ENCODE measurements around the gene AGO3. TPM values are rescaled to one million over a fixed set of nuclear protein-coding genes. Genes with fewer than 3 reads are reported as not detected.

AGO3 gene
- total RNA-seq, 1 experiment from 2014 or later, result 26.9 TPM

GRCh38 chr1:36008546-36009197 is 77.8 kb downstream of the AGO3 start:
- Histone ChIP-seq H3K4me1 (ENCODE audit: control insufficient read depth in 1 of 2, insufficient read depth in 2 of 2, low read length in 2 of 2) (peaks cover 0 to 13% of the 10 kb centered on the region in 2 experiments; a peak in 2 of 4 replicates), H3K36me3 (ENCODE audit: control insufficient read depth in 1 of 2, insufficient read depth in 2 of 2, low read length in 2 of 2) (no peaks in the 10 kb centered on the region; a peak in 1 of 4 replicates), H3K9me2 (ENCODE audit: insufficient read depth) (no peaks in the 10 kb centered on the region), H3K9ac (ENCODE audit: low read length) (no peak overlapping the region), H3K27ac (ENCODE audit: low read depth, low read length) (no peak overlapping the region; the same call in 1 of the 2 replicates), H3K79me2 (ENCODE audit: insufficient read depth, low read length) (no peaks in the 10 kb centered on the region), H3K9me3 (ENCODE audit: control insufficient read depth in 1 of 2, insufficient read depth in 1 of 2, low read depth in 1 of 2, low read length in 2 of 2) (no peaks in the 10 kb centered on the region), H3K4me2 (ENCODE audit: low read length) (peak overlapping the region; percentile 44), H4K20me1 (ENCODE audit: insufficient read depth) (no peaks in the 10 kb centered on the region), H3K4me3 (replicated peaks in 1 of 2; ENCODE audit: low read depth in 1 of 2, low read length in 2 of 2) (no peak overlapping the region), H2AFZ (ENCODE audit: low read depth, low read length, poor library complexity, severe bottlenecking) (no peak overlapping the region), H3K27me3 (ENCODE audit: insufficient read depth, low read length) (no peaks in the 10 kb centered on the region)
- peak; percentile 57; the same call in 1 of the 2 replicates for ATAC-seq
- BruUV-seq (replicated peaks), result no TSS peak
- intact Hi-C loops (cut with micrococcal nuclease), result no loop called here
- CTCF ChIA-PET, result no interaction called here
- RAD21 ChIA-PET (ENCODE audit: low non-redundant PET in 1 of 2, low total read pairs in 2 of 2, uncharacterized antibody in 2 of 2, unreplicated experiment in 2 of 2), result no interaction called here
- POLR2A ChIA-PET, result no interaction called here
- peak; percentile 31 for DNase-seq (ENCODE audit: low read depth, low spot score)
- TF ChIP-seq ZBTB33 (IDR thresholded peaks at IDR 0.05; ENCODE audit: extremely low read depth, insufficient replicate concordance, low read length), result no peak
- TF ChIP-seq MAX (IDR thresholded peaks at IDR 0.05), result 0 out of 2 replicates have a peak, but pooled peaks have one; percentile 13
- peak; percentile 26; the same call in 1 of the 2 replicates for TF ChIP-seq JUND (IDR thresholded peaks at IDR 0.05)
- TF ChIP-seq FOSL1 (IDR thresholded peaks at IDR 0.05; ENCODE audit: low read depth), result peak; percentile 43; the same call in 1 of the 2 replicates

GRCh38 chr1:36014722-36015220 is 83.9 kb downstream of the AGO3 start:
- no peaks in the 10 kb centered on the region for H3K9me2 ChIP-seq (ENCODE audit: insufficient read depth)
- H3K4me2 ChIP-seq (ENCODE audit: low read length), result no peak overlapping the region
- H3K9me3 ChIP-seq (ENCODE audit: control insufficient read depth in 1 of 2, insufficient read depth in 1 of 2, low read depth in 1 of 2, low read length in 2 of 2), result no peaks in the 10 kb centered on the region
- no peak overlapping the region for H3K9ac ChIP-seq (ENCODE audit: low read length)
- ChIA-PET POLR2A (no interaction called here), RAD21 (ENCODE audit: low non-redundant PET in 1 of 2, low total read pairs in 2 of 2, uncharacterized antibody in 2 of 2, unreplicated experiment in 2 of 2) (no interaction called here), CTCF (no interaction called here)
- no peak overlapping the region for H3K4me3 ChIP-seq (replicated peaks in 1 of 2; ENCODE audit: low read depth in 1 of 2, low read length in 2 of 2)
- peaks cover 4 to 8% of the 10 kb centered on the region in 2 experiments; a peak in 3 of 4 replicates for H3K36me3 ChIP-seq (ENCODE audit: control insufficient read depth in 1 of 2, insufficient read depth in 2 of 2, low read length in 2 of 2)
- DNase-seq (ENCODE audit: low read depth, low spot score) (no peak), ATAC-seq (no peak)
- no TSS peak for BruUV-seq (replicated peaks)
- no peaks in the 10 kb centered on the region for H4K20me1 ChIP-seq (ENCODE audit: insufficient read depth)
- no peak overlapping the region for H2AFZ ChIP-seq (ENCODE audit: low read depth, low read length, poor library complexity, severe bottlenecking)
- intact Hi-C loops (cut with micrococcal nuclease), result no loop called here
- no peaks in the 10 kb centered on the region for H3K4me1 ChIP-seq (ENCODE audit: control insufficient read depth in 1 of 2, insufficient read depth in 2 of 2, low read length in 2 of 2)
- H3K79me2 ChIP-seq (ENCODE audit: insufficient read depth, low read length), result no peaks in the 10 kb centered on the region
- H3K27me3 ChIP-seq (ENCODE audit: insufficient read depth, low read length), result no peaks in the 10 kb centered on the region
- no peak overlapping the region for H3K27ac ChIP-seq (ENCODE audit: low read depth, low read length)
- no peak for TF ChIP-seq EGR1 (IDR thresholded peaks at IDR 0.05; ENCODE audit: low read depth)
- TF ChIP-seq ZNF274 (IDR thresholded peaks at IDR 0.05; ENCODE audit: low read depth, low read length), result no peak
- TF ChIP-seq POLR2AphosphoS5 (IDR thresholded peaks at IDR 0.05; ENCODE audit: low read depth, low read length), result no peak
- TF ChIP-seq SRF (IDR thresholded peaks at IDR 0.05; ENCODE audit: low read depth), result no peak
- TF ChIP-seq MAX (IDR thresholded peaks at IDR 0.05), result no peak
- no peak for TF ChIP-seq JUND (IDR thresholded peaks at IDR 0.05)
- TF ChIP-seq REST (IDR thresholded peaks at IDR 0.05; ENCODE audit: low read depth), result no peak
- TF ChIP-seq EZH2phosphoT487 (IDR thresholded peaks at IDR 0.05; ENCODE audit: borderline replicate concordance), result no peak

All from HCT116 (cell line).